ENCODE measurements around the gene NPAS2. TPM values are rescaled to one million over a fixed set of nuclear protein-coding genes. Genes with fewer than 3 reads are reported as not detected.

NPAS2 gene
- polyA plus RNA-seq, 5 donors: 26.7 to 39.0 (median 30.3) TPM

DNA sequence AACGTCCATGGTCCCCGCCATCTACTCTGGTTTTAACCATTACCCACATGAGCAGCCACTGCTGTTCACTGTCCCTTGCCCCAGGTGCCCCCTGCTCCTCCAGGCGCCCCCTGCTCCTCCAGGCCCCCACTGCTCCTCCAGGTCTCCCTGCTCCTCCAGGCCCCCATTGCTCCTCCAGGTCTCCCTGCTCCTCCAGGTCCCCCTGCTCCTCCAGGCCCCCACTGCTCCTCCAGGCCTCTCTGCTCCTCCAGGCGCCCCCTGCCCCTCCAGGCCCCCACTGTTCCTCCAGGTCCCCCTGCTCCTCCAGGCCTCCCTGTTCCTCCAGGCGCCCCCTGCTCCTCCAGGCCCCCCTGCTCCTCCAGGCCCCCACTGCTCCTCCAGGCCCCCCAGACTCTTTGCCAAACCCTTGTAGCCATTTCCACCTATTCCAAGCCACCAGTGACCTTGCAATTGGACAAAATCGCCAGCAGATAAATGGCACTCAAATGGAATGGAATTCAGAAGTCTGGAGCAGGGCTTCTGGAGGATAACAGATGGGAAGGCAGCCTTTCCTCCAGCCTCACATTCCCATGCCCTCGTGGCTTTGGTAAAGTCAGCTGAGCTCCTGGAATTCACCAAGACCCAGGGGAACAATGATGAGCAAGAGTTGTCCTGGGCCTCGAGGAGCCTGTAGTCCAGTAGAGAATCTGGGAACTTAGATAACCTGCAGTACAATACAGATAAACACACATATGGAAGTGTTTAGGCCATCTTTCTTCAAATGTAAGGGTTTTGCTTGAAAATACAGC lies 168.9 kb downstream of the NPAS2 start:
- DNase-seq: no peak

DNA sequence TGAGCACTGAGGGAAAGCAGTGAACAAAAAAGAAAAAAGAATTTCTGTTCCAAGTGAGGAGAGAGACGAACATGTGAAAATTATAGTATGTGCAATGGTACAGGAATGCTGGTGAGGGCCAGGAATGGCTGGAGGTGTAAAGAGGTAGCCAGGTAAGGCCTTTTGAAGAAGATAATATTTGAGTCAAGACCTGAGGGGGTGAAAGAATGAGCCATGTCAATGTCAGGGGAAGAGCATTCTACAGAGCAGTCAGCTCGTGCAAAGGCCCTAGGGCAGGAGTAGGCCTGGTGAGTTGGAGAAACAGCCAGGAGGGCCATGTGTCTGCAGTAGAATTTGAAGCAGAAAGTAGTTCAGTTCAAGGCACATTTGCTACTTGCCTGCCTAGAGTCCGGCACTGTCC lies 169.7 kb downstream of the NPAS2 start:
- no peak for DNase-seq

DNA sequence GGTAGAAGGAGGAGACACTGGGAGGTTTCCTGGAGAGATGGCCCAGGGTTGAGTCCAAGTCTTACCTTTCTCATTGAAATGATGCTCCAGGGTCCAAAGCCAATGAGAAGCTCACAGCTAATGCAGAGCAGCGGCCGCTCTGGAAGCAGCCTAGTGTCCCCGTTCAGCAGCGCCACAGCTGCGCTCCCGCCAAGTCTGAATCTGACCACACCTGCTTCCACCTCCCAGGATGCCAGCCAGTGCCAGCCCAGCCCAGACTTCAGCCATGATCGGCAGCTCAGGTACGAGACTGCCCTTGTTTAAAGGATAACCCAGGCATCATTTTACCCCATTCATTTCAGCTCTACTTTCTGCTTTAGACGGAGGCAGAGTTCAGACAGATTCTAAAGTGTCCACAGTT lies 170.2 kb downstream of the NPAS2 start:
- no peak for DNase-seq

DNA sequence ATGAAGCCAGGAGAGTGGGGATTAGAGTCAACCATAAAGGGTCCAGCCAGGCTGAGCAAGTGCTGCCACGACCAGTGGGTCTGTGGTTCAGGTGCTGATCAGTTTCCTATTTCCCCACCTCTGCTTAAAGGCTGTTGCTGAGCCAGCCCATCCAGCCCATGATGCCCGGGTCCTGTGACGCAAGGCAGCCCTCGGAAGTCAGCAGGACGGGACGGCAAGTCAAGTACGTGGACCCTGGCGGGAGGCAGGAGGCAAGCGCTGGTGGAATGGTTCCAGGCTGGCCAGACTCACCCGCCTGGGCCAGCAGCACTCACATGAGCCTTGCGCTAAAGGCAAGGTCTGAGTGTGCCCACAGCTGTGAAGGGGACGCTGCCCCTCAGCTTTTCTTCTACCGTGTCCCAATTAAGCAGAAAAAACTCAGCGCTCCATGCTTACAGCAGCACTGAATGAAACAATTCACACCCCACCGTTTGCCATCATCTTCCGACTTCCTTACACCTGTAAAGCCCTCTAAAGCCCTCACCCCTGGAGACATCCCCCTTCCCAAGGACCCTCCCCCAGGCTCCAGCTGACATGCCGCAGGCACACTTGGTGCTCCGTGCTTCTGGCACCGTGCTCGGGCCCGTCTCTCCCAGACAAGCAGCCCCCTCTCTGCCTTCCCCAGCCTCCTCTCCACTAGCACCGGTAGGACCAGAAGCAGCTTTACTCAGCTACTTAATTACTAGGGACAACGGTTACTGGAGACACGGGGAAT lies 170.9 kb downstream of the NPAS2 start:
- no peak for DNase-seq

DNA sequence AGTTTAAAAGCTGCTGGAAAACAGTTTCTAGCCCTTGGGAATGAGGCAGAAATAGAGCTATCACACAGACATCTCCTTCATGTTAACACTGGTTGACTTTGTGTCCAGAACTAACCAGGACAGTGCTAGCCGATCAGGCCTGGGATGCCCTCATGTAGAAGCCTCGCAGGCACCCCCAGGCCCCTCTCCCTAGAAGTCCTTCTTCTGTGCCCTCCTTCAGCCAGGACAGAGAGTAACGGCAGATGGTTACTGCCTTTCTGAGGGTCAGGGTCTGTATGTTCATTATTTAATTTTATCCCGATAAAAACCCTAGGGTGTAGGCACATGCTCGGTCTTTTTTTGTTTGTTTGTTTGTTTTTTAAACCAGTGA lies 171.4 kb downstream of the NPAS2 start:
- DNase-seq: no peak

DNA sequence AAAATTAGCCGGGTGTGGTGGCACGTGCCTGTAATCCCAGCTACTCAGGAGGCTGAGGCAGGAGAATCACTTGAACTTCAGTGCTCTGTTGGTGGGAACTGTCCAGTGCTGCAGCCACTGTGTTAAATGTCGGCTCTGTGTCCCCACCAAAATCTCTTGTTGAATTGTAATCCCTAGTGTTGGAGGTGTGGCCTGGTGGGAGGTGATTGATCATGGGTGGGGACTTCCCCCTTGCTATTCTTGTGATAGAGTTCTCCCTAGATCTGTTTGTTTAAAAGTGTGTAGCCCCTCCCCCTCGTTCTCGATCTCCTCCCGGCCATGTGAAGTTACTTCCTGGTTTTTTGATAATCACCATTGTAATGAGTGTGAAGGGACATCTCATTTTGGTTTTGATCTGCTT lies 172.3 kb downstream of the NPAS2 start:
- DNase-seq: no peak

DNA sequence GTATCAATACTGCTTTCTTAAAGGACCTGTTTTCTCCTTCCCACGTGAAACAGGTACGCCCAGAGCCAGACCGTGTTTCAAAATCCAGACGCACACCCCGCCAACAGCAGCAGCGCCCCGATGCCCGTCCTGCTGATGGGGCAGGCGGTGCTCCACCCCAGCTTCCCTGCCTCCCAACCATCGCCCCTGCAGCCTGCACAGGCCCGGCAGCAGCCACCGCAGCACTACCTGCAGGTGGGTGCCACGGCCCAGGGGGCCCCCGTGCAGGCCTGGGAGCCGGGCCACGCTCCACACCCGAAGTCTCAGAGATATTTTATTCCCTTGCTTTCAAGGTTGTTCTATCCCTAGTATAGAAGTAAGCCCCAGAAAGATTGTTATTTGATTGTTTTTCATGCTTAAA lies 173.4 kb downstream of the NPAS2 start:
- no peak for DNase-seq

DNA sequence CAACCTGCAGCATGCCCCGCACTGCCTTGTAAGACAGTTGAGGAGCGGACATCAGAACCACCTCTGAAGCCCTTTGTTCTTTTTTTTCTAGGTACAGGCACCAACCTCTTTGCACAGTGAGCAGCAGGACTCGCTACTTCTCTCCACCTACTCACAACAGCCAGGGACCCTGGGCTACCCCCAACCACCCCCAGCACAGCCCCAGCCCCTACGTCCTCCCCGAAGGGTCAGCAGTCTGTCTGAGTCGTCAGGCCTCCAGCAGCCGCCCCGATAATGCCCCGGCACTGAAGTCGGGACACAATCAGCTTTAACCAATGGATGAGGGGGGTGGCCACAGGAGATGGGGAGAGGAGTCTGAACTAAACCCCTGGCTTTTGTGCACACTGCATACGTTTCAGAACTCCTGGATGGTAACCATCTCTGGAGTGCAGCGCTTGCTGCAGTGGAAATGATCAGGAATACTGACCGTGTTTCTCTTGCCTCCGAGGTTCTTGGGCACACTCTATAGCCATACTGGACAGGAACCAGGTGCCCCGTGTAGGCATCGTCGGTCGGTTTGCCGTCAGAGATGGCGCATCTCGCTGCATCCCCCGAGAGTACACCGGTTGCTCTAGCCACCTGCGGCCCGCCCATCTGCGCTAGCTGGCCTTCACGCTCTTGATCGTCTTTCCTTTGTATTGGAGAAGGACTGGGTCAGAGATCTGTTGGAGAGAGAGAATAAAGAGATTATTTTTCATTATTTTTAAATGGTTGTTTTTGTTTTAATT lies 175.6 kb downstream of the NPAS2 start:
- no peak for DNase-seq

DNA sequence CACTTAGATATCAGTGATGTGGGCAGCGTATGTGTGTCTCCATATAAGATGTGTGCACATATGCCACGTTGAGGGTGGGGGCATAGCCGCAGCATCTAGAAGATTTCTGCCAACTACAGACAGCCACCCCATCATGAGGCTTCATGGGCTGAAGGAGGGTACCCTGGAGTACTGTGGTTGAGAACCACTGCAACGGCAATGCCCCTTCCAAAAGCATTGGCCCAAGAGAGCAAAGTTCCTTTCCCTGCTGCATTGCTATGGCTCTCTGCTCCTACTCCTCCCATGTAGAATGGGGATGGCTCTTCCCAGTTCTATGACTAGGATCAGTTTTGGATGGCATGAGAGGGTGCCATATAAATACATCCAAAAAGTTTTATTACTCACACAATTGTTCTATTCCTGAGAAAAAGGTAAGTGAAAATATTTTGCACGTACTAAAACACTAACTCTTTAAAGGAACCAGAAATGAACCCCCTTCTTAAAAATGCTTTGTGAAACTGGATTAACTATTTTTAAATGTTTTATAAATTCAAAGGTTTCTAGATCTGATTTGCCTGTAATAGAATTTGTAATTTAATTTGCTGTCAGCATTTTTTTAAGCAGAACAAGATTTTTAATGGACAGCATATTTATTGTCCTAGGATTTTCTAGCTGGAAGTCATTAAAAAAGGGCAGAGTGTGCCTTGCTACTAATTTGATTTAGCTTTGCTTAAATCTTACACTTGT lies 177.7 kb downstream of the NPAS2 start:
- DNase-seq: no peak

DNA sequence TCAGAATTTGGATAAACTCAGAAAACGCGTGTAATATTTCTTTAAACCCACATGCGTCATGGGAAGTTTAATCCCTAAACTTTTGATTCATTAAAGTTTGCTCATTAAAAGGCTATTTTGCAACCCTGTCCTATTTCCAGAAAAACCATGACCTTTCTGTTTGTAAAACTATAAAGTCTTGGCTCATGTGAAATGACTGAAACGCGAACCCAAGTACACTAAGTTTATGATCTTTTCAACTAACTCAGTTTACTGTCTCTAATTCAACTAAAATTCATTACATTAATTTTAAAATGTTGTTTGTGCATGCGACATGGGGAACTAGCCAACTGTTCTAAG lies 178.3 kb downstream of the NPAS2 start:
- peak in 1 of 2 donors; percentile 18 for DNase-seq

DNA sequence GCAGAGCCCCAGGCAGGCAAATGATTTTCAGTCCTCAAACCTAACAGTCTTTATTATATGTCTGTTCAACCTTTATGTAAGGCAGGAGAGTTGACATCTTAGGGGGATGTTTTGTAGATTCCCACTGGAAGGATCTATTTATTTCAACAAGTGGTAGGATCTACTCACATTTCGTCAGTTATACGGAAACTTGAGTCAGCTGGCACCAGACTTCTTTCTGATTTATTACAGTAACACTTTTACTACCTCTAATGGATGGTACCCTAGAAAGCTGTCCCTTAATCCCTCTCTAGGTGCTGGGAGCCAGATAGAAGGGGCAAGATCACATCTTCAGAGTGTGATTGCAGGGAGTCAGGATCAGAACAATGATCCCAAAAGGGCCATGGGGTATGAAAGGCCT lies 180.1 kb downstream of the NPAS2 start:
- no peak for DNase-seq

DNA sequence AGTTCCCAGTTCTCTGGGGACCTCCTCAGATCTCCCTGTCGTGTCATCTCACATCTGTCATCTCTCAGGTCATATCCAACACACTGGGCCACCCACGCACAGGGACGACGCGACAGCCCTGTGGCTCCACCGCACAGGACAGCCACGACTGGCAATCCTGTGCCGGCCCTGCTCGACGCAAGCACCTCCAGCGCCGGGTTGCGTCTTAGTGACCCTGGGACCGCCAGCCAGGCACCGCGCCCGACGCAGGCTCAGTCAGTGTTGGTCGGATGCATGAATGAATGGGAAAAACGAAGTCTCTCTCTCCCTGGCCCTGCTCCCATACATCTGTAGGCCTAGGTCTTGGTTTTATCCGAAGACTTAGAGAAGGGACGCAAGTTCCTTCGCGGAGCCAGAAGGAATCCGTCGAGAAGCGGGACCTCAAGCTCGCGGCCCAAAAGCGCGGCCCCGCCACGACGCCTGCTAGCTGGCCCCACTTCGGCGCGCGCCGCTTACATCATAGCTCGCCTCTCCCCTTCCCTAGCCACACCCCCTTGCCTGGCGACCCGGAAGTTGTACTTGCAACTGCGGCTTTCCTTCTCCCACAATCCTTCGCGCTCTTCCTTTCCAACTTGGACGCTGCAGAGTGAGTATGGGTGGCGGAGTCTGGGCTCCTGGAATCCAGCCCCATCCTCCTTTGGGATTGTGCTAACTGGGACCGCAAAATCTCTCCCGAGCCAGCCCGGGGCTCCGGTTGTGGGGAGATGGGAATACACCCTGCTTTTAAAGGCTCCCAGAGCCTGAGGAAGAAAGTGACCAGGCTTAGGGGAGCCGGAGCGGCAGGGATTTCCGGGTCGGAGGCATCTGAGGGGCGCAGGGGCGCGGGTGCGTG lies 182.0 kb downstream of the NPAS2 start, which contains the start of gene RPL31:
TSS of gene RPL31 (plus strand) at position 599 of the 871 bp plus-strand sequence. CDS start 413 bp downstream, outside the sequence.
- DNase-seq: peak; percentile 95 to 97

DNA sequence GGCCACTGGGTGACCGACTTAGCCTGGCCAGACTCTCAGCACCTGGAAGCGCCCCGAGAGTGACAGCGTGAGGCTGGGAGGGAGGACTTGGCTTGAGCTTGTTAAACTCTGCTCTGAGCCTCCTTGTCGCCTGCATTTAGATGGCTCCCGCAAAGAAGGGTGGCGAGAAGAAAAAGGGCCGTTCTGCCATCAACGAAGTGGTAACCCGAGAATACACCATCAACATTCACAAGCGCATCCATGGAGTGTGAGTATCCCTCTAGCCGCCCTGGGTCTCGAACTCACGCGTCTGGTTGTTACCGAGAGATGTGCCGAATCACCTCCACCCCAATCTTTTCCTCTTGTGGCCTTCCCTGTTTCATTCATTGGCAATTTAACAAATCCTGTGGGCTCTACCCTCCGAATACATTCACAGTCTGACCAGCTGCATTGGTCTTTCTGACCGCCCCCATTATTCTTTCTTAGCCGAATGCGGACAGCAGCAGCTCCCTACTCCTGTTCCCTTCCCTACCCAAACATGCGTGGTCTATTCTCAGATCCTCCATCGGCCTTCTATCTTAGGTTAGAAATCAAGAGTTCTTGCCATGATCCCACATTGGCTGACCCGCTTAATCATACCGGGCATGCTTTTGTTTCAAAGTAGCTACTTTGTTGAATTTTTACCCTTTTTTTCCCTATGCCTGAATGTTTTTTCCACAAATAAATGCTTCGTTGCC lies 182.8 kb downstream of the NPAS2 start:
- DNase-seq: peak in 1 of 2 donors; percentile 16

DNA sequence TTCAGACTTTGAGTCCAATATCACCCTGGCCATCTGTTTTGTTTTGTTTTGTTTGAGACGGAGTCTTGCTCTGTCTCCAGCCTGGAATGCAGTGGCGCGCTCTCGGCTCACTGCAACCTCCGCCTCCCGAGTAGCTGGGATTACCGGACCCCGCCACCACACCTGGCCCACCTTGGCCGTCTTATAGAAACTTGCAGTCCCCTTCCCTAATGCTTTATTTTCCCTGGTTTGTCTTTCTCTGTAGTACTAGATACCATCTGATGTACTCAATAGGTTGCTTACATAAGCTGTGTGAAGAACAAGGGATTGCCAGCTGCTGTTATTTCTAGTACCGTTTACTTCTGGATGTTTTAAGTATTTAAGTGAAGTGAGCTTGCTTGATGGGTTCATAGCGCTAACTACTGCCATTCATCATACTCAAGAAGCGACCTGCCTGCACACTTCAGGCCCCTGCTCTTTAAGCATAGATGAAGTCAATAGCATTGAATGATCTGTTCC lies 183.4 kb downstream of the NPAS2 start:
- no peak for DNase-seq

DNA sequence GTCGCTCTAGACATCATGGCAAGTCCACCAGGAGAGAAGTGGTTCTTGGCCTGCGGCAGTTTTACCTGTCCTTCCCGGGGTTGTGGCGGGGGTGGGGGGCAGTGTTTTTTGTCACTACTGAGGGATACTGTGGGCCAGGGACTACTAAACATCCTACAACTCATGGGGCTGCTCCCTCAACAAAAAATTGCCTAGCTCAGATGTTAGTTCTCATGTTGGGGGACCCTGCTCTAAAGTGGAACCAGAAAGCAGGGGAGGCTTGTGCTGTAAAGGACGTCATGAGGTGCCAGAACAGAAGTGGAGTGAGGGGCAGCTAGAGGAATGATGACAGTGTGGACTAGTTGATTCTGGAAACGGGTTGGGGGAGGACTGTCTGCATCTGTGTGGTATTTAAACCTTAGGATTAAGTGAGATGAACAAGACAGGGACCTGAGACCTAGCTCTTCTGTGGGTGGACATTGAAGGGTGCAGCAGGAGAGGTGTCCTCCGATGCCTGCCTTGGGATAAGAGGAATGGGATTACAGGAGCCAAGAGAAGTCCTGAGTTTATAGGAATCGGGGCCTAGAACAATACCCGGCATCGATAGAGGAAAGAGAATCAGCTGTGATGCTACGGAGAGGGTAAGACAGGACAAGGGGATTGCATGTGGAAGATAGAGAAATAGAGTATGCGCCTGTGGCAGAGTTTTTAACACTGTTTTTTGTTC lies 184.8 kb downstream of the NPAS2 start:
- no peak for DNase-seq

DNA sequence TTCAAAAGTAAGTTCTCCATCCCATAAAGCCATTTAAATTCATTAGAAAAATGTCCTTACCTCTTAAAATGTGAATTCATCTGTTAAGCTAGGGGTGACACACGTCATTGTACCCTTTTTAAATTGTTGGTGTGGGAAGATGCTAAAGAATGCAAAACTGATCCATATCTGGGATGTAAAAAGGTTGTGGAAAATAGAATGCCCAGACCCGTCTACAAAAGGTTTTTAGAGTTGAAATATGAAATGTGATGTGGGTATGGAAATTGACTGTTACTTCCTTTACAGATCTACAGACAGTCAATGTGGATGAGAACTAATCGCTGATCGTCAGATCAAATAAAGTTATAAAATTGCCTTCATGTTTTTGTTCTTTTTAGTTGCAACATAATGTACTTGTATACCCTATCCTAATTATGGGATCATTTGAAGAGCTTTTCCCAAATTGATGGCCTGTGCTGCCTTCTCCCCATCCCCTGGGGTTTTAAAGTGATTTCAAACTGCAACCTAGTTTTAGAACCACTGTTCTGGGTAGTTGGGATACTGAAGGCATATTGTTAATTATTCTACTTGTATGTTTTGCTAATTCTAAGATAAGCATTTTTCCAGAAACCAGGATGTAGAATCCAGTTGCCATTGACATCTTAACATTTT lies 186.3 kb downstream of the NPAS2 start:
- DNase-seq: no peak

DNA sequence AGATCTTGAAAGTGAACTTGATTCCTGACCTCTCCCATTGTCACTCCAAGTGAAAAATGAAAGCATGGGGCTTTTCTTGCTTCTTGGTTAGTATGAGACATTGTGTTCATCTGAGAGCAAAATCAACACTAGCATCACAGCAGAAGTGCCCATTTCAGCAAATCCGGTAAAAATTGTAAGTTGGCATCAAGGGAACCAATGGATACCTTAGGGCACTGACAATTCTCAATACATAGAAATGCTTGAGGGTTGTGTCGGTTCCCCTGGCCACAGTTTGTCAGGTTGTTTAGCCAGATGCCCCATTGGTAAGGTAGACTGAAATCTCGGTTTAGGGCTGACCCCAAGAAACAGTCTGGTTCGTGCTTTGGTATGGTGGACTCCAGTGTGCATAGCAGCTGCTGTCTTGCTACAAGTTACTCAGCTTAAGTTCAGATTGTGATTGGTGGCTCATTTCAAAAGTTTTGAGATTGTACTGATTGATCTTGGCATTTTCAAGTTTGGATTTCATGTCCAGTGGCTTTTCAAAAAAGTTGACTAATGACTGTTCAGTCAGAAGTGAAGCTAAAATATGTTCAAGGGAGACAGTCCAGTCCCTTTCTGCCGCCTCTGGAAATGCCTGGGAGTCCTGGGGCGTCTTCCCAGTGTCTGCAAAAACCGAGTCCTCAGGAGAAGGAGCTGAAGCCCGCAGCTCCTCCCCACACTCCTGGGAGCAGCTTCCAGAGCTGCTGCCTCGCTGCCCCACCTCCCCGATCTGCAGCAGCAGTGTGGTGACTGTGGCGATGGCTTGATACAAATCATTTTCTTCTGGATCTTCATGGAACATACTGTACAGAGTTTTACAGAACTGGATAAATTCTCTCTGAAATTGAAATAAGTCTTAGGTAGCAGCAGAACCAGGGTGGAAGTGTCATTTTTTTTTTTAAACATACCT lies 187.7 kb downstream of the NPAS2 start:
- DNase-seq: no peak

DNA sequence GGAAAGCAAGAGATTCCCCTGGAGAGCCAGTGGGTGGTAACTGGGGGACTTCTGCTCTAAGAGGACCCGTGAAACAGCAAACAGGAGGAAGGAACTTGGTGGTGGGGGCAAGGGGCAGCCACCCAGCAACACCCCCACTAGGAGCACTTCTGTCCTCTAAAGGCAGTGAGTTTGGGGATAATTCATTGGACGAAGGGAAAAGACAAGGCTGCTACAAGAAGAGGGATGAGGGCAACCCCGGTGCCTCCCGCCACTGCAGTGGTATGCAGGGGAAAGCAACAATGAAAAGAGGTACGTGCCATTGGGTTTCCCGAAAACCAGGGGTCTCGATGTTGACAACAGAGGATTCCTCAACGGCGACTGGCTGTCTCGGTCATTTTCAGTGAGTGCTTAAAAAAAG lies 191.2 kb downstream of the NPAS2 start:
- DNase-seq: no peak
